Retinal pigment epithelial cell (primary cell): ENCODE results near the gene GYPE.
"Not testable (repeated sequence)": the region's sequence is repeated elsewhere in the genome, so short reads cannot be mapped to it uniquely, and the experiment has no call there.

ENCODE experiments used
- DNase-seq: peaks from one replicate; pipeline ENCODE4 v3.0.0-alpha.2; 2010; ENCODE audit warnings: low read depth
- H3K4me3 ChIP-seq: 2 replicates; pipeline ENCODE4 v1.5.1; 2011; ENCODE audit warnings: mild to moderate bottlenecking, low read length, control low read depth, moderate library complexity
- TF ChIP-seq, protein P1 (sequence below): conservative IDR thresholded peaks from 2 replicates; pipeline ENCODE4 v1.5.1; 2011; ENCODE audit warnings: low read depth, low read length, control low read depth, inconsistent platforms

Gene GYPE

DNA sequence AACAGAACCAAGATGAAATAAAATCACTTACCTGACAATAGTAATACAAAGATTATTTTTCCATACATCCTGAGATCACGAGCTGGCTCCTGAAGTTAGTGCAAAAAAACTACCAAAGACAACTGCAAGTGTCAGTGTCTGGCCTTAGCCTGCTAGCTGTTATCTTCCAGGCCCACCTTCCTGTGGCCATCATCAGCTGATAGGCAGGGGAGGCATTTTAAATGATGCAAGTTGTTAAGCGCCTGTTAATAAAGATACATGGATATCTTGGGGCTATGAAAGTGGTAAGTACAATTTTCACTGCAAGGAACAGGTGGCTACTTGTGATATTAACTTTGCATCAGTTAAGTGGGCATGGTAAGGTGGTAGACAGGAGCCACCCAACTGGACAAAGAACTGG is at the start of gene GYPE:
TSS of gene GYPE (minus strand) at position 120 of the 400 bp plus-strand sequence. CDS start at position 68, 52 bp downstream.
- not testable (repeated sequence) for DNase-seq, H3K4me3 ChIP-seq

DNA sequence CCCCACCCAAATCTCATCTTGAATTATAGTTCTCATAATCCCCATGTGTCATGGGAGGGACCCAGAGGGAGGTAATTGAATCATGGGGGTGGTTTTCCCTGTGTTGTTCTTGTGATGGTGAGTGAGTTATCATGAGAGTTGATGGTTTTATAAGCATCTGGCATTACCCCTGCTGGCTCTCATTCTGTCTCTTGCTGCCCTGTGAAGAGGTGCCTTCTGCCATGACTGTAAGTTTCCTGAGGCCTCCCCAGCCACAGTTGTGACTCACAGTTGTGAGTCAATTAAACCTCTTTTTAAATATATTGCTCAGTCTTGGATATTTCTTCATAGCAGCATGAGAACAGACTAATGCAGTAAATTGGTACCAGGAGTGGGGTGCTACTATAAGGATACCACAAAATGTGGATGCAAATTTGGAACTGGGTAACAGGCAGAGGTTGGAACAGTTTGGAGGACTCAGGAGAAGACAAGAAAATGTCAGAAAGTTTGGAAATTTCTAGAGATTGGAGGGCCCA is 46.2 kb upstream of the GYPE start:
- DNase-seq, result not testable (repeated sequence)

DNA sequence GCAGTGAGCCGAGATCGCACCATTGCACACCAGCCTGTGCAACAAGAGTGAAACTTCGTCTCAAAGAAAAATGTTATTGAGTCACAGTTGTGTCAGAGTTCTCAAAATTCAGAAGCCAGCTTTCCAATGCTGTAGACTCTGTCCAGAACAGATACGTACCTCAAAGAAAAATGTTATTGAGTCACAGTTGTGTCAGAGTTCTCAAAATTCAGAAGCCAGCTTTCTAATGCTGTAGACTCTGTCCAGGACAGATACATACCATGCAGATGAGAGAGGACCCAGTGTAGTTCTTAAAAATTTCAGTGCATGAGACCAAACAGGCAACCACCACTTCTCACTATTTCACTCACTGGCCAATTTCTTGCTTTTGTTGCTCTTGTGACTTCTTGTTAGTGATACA is 45.6 kb upstream of the GYPE start:
- not testable (repeated sequence) for DNase-seq, H3K4me3 ChIP-seq

More for the DNA sequence above, 46.2 kb upstream of the GYPE start:
- H3K4me3 ChIP-seq, result not testable (repeated sequence)

DNA sequence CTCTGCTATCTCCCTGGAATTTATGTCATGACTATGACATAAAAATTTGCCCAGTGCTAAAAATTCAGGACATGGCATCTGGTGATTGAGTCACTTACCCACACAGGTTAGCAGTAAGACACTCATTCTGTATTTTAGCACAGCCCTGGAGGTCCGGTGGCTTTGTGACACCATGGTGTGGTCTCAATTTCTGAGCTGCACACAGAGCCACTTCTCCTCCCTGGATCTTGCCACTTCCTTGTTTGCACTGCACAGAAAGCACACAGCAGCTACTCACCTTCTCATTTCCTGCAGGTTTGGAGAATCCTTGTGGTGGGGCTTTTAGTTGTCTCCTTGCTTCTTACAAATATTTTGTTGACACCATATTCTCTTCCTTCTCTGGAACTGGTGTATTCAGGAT is 44.8 kb upstream of the GYPE start:
- not testable (repeated sequence) for H3K4me3 ChIP-seq

DNA sequence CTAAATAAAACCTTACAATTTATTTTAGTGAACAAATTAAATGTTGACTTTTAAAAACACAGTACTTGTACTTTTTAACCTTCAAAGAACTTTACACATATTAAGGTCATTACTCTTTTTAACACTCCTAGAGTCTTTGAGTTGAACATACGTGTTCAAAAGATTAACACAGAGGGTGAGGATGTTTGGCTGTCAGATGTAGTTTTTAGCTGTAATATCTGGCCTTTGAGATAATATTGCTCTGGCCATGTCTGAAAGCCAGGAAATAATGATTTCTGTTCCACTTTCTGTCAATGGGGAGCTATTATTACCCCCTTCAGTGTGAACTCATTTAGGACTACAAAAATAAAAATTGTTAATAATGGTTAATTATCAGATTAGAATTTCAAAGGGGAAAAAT is 42.1 kb upstream of the GYPE start:
- H3K4me3 ChIP-seq, DNase-seq: not testable (repeated sequence)

More for the DNA sequence above, 44.8 kb upstream of the GYPE start:
- not testable (repeated sequence) for DNase-seq

DNA sequence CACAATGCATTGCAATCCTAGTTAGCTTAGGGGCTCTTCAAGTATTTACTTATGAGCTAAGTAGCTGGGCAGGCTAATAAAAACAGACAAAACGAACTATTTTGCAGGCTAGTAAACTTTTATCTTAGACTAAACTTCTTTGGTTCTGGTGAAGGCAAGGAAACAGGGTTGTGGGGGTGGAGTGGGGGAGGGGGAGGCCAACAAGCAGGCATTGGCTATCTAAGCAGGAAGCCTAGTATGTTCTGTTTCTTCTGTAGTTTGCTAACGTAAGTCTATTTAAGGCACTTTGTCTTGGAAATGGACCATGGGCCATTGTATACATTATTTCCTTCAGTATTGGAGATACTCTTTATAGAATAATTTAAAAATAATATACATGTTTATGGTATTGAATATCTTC is 35.3 kb upstream of the GYPE start:
- H3K4me3 ChIP-seq, DNase-seq: not testable (repeated sequence)

DNA sequence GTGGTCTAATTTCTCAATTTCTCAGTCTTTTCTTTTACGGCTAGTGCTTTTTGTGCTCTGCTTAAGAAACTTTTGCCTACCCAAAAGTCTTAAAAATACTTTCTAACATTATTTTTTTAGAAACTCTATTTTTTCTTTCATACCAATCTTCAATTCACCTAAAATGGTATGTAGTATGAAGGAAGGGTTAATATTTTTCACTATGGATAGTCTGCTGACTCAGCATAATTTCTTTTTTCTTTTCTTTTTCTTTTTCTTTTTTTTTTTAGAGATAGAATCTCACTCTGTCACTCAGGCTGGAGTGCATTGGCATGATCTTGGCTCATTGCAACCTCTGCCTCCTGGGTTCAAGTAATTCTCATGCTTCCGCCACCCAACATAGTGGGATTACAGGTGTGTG is 34.2 kb upstream of the GYPE start:
- TF ChIP-seq, protein P1, sequence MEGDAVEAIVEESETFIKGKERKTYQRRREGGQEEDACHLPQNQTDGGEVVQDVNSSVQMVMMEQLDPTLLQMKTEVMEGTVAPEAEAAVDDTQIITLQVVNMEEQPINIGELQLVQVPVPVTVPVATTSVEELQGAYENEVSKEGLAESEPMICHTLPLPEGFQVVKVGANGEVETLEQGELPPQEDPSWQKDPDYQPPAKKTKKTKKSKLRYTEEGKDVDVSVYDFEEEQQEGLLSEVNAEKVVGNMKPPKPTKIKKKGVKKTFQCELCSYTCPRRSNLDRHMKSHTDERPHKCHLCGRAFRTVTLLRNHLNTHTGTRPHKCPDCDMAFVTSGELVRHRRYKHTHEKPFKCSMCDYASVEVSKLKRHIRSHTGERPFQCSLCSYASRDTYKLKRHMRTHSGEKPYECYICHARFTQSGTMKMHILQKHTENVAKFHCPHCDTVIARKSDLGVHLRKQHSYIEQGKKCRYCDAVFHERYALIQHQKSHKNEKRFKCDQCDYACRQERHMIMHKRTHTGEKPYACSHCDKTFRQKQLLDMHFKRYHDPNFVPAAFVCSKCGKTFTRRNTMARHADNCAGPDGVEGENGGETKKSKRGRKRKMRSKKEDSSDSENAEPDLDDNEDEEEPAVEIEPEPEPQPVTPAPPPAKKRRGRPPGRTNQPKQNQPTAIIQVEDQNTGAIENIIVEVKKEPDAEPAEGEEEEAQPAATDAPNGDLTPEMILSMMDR, result no peak
- DNase-seq, result no peak

DNA sequence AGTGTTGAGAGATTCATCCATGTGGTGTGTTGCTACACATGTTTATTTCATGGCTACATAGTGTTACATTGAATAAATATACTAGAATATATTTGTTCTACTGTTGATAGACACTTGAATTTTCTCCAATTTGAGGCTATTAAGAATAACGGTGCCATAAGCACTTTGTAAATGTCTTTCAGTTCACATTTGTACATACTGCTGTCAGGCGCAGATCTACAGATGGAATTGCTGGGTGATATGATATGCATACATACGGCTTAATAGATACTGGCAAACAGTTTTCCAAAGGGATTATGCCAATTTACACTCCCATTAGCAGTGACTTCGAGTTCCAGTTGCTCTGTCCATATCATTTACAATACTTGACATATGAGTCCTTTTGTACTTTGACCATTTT is 33.5 kb upstream of the GYPE start:
- not testable (repeated sequence) for H3K4me3 ChIP-seq, DNase-seq

More for the DNA sequence above, 34.2 kb upstream of the GYPE start:
- H3K4me3 ChIP-seq, result no peak overlapping the region

DNA sequence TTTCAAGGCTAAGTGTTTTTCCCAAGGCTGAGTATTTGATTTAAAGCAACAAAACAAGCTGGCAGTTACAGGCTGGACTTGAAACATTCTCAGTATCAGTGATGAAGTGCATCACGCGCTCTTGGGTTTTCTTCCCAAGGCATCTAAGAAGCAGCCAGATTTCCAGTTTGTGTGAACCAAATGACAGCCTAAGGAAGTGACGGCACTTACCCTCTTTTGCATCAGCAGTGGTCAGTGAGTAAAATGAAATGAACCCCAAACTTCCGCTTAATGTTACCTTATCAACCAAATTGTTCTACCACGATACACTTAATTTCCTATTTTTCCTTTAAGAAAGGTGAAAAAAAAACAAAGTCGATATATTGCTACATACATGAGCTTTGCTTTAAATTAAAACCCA is 15.8 kb upstream of the GYPE start:
- DNase-seq, result no peak
- no peak overlapping the region for H3K4me3 ChIP-seq
- TF ChIP-seq, protein P1, result no peak

DNA sequence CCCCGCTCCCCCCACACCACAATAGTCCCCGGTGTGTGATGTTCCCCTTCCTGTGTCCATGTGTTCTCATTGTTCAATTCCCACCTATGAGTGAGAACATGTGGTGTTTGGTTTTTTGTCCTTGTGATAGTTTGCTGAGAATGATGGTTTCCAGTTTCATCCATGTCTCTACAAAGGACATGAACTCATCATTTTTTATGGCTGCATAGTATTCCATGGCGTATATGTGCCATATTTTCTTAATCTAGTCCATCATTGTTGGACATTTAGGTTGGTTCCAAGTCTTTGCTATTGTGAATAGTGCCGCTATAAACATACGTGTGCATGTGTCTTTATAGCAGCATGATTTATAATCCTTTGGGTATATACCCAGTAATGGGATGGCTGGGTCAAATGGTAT is 11.1 kb upstream of the GYPE start:
- H3K4me3 ChIP-seq, DNase-seq: not testable (repeated sequence)

DNA sequence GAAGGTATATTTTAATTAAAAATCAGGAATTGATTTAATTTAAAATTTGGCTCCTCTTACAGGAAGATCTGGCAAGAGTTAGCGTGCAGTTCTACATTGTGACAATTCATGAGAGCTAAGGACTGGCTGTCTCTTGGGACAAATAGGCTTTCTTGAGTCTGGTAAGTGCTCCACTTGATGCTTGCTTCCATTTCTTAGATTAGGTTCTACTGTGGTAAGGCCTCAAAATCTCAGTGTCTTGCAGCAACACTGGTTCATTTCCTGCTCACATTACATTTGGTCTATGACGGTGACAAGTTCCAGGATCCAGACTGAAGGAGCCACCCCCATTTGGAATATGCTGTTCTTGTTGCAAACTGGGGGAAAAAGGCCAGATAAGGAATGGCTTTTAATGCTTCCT is 7.1 kb upstream of the GYPE start:
- peak overlapping the region; percentile 22 for H3K4me3 ChIP-seq

DNA sequence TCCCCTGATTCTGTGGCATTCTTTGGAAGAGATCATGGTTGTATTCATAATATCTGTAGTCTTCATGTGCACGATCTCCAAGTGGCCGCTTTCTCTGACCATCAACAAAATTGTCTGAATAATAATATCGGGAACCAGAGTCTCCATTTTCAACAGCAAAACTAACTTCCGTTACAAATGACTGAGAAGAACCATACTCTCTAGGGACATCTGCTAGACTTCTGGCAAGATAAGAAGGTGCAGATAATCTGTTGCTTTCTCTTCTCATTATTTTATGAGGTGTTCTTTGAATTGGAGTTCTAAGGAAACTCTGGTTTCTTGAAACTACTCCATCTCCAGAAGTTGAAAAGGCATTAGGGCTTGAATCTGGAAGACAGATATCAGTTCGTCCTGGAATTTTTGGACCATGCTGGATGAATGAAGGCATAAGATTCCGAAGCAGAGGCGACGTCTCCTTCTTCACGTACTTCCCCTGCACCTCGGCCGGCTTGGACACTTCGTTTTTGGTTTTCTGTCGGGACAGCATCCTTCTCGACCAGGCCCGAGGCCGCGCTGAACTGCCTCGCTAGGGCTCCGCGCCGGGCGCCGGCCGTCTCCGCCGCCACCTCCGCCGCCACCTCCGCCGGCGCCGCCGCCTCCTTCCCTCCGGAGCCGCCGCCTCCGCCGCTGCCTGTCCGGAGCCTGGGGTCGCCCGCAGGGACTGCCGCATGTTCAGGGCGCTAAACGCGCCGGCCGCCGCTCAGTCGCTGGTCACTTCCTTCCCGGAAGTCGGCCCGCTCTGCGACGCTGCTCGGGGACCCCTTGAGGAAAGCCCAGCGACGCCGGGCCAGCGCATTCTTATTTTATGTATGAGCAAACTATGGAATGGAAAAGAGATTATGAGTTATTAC is 6.4 kb upstream of the GYPE start:
- H3K4me3 ChIP-seq, result peak overlapping the region; percentile 39
- DNase-seq, result not testable (repeated sequence)

More for the DNA sequence above, 7.1 kb upstream of the GYPE start:
- not testable (repeated sequence) for DNase-seq

DNA sequence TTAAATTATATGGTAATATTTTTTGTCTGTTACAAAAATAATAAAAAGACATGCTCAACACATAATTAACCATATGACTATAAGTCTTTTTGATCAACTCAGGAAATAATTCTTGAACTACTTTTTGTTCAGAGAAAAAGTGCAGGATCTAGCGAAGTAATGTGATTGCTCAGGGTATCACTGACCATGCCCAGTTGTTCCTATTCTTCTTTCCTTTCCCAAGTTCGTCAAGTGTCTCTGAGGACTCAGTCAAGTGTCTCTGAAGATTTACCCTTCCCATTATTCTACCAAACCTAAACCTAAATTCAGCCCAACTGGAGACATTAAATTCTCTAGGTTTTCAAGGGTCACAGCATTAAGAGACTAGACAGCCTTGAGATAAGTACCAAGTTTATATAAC is 5.5 kb upstream of the GYPE start:
- not testable (repeated sequence) for DNase-seq
- peak overlapping the region; percentile 29 for H3K4me3 ChIP-seq
